Astrocyte of the hippocampus (primary cell): ENCODE results near the gene TNXB.
"Not testable (repeated sequence)": the region's sequence is repeated elsewhere in the genome, so short reads cannot be mapped to it uniquely, and the experiment has no call there.

Experiments
- DNase-seq: peaks from one replicate; pipeline ENCODE4 v3.0.0; 2011; ENCODE audit warnings: low read depth, low spot score

The TNXB gene

DNA sequence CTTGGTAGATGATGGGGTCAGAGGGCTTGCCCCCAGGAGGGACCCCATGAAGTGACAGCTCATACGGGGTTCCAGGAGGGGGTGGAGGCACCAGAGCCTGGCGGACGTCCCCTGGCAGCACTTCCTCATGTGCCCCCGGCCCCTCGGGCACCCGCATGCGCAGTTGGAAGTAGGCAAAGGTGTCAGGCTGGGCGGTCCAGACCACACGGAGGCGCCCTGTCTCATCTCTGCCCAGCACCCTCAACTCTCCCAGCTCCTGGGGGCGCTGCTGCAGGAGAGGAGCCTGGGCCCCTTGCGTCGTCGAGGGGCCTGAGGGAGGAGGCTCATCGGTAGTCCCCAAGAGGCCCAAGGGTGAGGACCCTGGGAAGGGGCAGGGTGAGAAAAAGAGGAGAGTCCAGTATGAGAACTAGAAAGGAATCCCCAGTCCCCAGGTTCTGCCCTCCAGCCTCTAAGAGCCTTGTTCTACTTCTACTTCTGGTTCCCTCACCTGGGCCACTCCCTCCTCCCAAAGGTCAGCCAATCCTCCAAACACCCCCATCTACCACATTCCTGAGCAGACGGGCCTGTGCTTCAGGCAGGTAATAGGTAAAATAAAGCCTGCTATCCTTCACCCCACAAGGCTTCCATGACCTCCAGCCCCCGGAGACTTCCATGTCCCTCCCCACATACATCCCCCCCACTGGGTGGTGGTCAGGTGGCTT, 23.2 kb downstream of the TNXB start:
- no peak for DNase-seq

DNA sequence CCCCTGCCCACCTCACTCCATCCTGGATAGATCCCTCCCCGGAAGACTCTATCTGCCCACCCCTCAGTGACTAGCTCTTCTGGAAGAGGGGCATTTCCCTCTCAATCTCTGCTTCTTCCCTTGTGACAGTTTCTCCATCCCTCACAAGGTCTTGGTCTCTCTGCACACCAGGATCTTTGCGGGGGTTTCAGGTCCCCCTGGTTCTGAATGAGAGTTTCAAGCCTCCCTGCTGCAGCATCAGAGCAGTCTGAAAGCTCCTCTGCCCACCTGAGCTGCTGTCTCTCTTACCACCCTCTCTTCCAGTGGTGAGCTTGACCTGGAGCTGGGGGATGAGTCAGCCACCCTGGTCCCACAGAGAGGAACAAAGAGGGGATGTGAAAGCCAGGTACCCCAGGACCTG, 24.4 kb downstream of the TNXB start:
- no peak for DNase-seq

DNA sequence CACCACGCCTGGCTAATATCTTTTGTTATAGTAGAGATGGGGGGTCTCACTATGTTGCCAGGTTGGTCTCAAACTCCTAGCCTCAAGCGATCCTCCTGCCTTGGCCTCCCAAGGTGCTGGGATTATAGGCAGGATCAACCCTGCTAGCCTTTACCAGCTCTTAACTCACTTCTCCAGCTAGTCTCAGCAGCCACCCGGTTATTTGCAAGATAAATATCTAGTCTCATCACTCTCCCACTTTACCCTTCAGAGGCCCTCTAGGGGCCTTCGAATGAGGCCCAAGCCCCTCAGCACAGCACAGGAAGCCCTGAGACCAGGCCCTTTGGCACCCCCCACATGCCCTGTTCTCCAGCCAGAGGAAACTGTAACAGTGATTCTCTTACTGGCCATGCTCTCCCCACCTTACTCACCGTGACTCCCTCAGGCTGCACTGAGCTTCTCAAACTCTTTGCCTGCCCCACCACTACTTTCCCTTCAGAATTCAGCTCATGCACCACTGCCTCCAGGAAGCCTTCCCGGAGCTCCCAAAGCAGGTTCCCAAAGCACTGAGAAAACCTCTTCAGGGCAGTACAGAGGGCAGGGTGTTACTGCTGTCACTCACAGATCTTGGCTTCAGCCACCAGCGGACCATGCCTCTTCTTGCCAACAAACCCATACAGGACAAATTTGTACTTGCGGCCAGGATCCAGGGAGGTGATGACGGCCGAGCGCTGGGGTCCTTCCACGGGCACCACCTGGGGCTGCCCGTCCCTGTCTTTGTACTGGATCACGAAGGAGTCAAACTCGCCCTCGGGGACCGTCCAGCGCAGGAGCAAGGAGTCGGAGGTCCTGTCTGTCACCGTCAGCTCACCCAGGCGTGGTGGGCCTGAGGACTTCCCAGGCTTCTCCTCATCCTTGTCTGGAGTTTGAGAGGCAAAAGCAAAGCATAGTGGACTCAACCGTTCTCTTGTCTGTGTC, 25.0 kb downstream of the TNXB start:
- DNase-seq, result no peak

DNA sequence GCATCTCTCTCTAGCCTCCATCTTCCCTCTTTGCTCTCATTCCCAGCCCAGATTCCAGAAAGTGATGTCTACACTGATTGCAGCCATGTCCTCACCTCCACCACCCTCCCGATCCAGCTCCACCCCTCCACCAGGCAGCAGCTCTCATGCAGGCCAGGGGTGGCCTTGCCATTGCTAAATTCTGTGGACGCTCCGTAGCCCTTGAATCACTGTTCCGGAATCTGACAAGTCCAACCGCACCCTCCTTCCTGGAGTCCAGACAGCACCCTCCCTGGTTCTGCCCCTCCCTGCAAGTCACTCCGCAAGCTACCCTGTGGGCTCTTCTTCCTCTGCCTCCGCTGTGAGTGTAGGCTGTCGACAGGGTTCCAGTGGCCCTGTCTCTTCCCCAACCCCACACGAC, 26.2 kb downstream of the TNXB start:
- no peak for DNase-seq

DNA sequence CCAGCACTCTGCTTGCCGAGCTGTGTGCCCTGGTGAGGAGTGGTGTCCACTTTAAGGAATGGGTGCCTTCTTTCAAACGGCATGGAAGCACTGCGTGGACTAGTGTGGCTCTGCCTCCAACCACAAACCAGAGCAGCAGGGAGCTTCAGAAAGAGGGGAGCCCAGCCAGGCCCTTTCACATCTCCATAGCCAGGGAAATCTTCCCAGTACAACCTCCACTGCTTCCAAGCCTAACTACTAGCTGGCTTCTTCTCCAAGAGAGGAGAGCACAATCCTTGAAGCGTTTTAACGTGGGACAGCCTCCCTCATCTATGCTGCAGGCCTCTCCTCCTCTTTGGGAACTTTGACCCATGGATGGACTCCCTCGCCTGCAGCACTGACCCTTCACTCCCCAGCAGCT, 26.7 kb downstream of the TNXB start:
- DNase-seq, result no peak

DNA sequence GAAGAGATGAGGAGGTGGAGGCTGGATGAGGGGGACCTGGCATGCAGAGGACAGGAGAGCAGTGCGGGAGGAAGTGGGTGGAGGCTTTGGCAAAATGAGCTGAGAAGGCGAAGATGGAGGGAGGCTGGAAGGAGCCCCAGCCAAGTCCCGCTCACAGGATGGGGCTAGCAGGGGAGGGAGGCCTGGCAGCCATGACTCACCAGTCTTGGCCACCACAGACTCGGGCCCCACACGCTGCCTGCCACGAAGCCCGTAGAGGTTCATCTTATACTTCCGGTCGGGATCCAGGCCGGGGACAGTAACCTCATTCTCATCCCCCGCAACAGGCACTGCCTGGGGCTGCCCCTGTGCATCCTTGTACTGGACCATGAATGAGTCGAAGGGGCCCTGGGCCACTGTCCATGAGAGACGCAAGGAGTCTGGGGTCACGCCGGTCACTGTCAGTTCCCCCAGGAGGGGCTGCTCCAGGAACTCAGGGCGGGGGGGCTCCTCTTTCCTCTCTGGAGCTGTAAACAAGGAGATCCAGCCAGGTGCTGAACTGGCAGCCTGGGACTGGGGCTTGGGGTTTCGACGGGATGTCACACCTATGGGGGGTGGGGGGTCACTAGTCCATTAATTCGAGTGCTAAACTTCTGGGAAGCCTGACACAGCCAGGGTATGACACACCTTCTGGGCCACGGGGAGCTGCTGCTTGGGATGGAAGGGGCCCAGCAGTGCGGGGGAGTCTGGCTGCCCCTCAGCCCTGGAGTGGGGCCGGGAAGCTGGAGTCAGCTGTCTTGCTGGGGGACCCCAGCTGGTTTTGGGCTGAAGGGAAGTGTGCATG, 27.8 kb downstream of the TNXB start:
- DNase-seq, result peak; percentile 89

DNA sequence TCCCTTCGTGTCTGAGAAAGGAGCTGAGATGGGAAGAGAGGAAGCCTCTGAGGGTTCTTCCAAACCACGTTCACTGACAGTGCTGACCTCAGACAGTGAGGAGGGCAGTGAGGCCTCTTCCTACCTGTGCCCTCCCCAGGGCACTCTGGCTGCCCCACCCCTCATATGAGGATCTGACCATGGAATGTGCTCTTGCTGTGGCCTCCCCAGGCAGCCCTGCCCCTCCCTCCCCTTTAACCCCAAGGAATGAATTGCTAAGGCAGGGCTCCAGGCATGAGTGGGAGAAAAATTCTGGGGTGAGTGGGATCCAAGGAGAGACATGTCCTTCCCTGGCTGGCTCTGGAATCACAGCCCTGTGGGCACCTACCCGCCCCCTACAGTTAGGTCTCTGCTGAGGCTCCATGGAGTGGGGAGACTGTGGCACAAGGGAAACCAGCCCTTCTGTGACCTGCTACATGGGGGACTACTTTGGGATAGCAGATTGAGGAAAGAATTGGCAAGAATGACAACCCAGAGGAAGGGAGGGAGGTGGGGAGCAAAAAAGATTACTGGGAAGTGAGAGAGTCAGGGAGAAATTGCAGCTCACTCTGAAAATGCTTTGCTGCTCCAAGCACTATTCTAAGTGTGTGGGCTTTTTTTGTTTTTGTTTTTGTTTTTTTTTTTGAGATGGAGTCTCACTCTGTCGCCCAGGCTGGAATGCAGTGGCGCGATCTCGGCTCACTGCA, 29.4 kb downstream of the TNXB start:
- no peak for DNase-seq

DNA sequence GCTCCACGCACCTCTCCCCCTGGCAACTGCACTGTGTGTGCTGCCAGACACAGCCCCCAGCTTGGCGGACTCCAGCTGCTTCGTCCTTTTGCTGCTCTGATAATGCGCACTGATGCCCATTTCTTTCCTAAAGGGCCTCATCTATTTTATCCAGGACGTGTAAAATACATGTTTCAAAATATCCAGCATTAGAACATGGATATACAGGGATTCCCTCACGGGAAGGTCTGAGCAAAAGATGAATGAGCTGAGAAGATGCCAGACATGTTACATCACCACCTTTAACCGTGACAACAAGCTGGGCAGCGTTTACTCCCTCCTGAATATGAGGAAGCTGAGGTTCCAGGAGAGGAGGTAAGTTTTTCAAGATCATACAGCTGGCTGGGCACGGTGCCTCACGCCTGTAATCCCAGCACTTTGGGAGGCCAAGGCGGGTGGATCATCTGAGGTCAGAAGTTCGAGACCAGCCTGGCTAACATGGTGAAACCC, 32.8 kb downstream of the TNXB start:
- DNase-seq, result peak; percentile 84

DNA sequence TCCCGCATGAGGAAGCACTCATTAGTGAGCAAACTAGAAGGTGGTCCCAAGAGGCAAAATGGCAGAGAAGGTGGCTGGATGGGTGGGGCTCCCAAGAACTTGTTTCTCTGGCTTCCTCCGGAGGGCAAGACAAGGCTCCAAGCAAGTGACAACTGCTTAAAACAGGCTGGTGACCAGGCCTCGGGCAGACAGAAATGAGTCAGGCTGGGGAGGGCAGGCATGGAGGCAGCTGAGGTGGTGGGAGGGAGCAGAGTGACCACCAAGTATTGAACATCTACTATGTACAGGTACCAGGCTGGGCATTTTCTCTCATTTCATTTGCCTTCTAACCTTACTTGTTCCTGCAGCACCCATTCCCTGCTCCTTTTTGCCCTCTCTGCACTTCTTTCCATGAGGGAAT, 33.4 kb downstream of the TNXB start:
- DNase-seq, result peak; percentile 33

DNA sequence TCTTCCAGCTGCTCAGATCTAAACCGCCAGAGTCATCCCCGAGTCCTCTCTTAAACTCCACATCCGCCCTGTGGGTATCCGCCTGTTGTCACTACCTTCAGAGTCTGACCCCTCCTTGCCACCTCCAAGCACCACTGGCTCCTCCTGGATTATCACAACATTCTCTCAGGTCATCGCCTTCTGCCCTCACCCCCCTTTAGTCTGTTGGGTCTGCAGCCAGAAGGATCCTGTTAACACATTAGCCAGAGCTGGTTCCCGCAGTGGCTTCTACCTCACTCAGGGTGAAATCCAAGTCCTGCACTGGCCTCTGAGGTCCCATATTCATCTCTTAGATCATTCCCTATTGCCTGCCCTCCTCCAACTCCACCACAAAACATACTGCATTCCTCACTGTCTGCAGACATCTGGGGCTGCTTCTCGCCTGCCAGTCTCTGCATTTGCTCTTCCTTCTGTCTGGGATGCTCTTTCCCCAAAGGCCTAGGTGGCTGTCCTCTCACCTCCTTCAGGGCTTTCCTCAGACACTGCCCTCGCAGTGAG, 34.1 kb downstream of the TNXB start:
- DNase-seq, result peak; percentile 50

DNA sequence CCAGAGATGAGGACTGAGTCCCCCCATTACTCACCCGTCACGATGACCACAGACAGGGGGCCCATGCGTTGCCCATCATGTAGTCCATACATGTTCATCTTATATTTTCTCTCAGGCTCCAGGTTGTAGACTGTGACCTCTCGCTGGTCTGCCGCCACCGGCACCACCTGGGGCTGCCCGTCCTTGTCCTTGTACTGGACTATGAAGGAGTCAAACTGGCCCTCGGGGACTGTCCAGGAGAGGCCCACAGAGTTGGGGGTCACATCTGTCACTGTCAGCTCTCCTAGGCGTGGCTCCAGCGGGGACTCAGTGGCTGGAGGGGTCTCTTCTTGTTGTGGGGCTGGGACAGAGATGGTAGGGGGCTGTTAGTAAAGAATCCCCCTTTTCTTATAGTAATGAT, 35.5 kb downstream of the TNXB start:
- DNase-seq, result no peak

DNA sequence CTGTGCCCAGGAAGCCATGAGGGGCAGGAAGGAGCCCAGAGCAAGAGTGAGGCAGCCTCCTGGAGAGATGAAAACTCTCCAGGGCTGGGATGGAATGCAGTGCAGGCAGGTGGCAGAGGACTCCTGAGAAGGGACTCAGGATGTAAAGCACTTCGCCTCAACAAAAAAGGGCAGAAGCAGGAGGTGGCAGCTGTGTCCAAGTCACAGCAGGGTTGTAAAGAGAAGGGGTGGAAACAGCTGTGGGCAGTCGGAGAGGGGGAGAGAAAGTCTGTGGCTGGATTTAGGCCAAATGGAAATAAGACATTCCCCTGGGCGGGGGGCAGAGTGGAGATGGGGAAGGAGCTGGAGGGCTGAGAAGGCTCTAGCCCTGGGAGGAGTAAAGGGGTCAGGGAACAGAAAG, 36.0 kb downstream of the TNXB start:
- DNase-seq, result no peak

DNA sequence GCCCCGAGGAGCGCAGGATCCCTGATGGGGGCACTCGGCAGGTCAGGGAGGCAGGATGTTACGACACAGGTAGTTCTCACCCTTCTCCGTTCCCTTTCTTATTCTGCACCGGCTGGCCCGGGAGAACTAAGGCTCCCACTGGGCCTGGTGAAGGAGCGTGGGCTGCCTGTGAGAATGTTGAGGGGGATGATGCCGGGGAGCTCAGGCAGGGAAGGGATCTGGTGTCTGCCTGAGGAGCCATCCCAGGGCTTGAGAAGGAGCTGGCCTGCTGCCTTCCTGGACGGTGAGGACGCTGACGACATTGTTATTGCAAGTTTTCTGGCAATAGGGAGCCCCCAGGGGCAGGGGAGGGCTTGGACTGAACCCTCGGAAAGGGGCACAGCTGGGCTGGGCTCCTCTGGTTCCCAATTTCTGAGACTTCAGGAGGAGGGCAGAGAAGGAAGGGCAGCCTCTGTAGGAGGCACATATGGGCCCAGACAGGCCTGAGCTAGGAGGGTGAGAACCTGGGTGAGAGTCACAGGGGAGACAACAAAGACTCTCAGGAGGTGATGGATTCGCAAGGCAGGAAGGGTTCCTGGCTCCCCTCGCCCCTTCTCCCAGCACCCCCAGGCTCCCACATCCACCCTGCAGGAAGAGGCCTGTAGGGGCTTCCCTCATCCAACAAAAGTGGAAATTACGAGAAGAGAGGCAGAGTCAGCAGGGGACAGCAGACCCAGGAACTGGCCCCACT, 38.2 kb downstream of the TNXB start:
- DNase-seq, result no peak

DNA sequence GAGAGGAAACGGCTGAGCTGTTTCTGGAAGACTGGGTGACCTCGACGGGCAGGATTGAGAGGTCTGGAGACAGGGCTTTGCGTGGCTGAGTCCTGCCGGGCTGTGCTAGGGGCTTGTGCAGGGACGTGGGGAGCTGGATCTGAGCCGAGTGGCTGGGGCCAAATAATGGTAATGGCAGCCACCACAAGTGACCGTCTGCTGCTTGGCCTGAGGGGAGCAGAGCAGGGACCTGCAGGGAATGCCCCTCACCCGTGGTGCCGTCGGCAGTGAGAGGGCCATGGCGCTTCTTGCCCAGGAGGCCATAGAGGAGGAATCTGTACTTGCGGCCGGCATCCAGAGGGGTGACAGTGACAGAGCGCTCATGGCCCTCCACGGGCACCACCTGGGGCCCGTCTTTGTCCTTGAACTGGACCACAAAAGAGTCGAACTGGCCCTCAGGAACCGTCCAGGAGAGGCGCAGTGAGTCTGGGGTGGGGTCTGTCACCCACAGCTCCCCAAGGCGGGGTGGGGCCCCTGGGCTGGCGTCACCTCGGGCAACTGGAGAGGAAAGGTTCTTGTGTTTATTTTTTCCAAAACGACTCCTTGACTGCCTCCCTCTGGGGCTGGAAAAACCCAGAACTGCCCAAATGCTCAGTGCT, 39.1 kb downstream of the TNXB start:
- DNase-seq, result no peak

DNA sequence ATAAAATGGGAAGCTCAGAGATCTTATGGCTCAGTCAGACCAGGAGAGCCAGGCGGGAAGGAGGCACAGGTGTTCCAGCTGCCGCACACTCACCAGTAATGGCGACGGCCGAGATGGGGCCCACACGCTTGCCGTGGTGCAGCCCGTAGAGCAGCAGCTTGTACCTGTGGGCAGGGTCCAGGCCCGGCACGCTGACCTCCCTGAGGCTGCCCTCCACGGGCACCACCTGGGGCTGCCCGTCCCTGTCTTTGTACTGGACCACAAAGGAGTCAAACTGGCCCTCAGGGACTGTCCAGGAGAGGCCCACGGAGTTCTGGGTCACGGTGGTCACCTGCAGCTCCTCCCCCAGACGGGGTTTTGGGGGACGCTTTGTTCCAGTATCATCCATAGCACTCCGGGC, 39.7 kb downstream of the TNXB start:
- DNase-seq, result no peak

DNA sequence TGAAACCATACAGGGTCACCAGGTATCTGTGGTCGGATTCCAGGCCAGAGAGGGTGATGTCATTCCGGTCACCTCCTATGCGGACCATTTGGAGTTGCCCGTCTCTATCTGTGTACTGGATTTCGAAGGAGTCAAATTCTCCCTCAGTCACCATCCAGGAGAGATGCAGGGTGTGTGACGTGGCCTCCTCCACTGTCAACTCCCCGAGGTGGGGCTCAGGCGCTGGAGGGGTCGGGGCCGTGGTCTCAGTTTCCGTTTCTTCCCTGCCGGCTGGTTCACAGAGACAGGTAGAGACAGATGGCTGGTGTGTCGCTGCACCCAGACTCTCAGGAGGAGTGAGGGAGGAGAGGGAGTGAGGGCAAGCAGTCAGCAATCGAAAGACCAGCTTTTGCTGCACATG, 40.3 kb downstream of the TNXB start:
- no peak for DNase-seq

DNA sequence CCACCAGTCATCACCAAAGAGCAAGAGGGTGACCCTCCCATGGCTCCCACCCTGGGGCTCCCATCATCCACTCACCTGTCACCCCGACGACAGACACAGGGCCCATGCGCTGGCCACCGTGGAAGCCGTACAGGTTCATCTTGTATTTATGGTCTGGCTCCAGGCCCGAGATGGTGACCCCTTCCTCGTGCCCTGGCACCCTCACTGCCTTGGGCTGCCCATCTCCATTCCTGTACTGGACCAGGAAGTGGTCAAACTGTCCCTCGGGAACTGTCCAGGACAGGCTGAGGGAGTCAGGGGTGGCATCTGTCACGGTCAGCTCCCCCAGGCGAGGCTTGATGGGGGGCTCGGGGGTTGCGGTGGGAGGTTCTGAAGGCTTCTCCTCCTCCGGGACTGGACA, 40.8 kb downstream of the TNXB start:
- DNase-seq, result not testable (repeated sequence)

DNA sequence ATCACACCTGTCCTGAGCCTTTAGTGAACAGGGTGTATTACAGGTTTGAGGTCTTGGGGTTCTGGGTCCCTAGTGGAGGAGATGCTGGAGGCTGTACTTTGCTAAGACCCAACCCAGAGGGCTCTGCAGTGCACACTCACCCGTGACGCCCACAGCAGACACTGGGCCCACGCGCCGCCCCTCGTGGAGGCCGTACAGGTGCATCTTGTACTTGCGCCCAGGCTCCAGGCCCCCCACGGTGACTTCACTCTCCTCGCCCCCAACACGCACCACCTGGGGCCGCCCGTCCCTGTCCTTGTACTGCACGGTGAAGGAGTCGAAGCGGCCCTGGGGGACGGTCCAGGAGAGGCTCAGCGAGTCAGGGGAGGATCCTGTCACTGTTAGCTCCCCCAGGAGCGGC, 41.6 kb downstream of the TNXB start:
- not testable (repeated sequence) for DNase-seq

DNA sequence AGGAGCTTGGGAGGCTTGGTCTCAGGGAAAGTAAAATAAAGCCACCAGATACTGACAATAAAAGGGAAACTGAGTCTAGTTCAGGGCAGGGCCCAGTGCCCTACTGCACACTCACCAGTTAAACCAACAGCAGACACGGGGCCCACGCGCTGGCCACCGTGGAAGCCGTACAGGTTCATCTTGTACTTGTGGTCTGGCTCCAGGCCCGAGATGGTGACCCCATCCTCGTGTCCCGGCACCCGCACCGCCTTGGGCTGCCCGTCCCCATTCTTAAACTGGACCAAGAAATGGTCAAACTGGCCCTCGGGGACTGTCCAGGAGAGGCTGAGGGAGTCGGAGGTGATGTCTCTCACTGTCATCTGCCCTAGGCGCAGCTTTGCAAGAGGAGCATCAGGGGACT, 44.4 kb downstream of the TNXB start:
- DNase-seq, result no peak
